ENCODE results near the gene NCF4. TPM values are rescaled to one million over a fixed set of nuclear protein-coding genes. Genes with fewer than 3 reads are reported as not detected.

NCF4 gene
- total and polyA plus RNA-seq, 9 of the 15 experiments (the other 6 are each of a cell fraction or from before 2014, with no cell fraction given): 0.04 to 0.95 (median 0.33) TPM

- no peak for TF ChIP-seq ARID1B (IDR thresholded peaks at IDR 0.05)
- peak; percentile 39; the same call in 1 of the 2 replicates for TF ChIP-seq GABPA (tag; conservative IDR thresholded peaks at IDR 0.05; ENCODE audit: low read depth)
- TF ChIP-seq ETV1 (tag; conservative IDR thresholded peaks at IDR 0.05; ENCODE audit: low read depth): peak; percentile 84
- TF ChIP-seq THRAP3 (IDR thresholded peaks at IDR 0.05; ENCODE audit: borderline replicate concordance): no peak
- peak in 2 of 3 experiments; percentile 58 to 81 for TF ChIP-seq YY1 (IDR thresholded peaks at IDR 0.05; ENCODE audit: borderline replicate concordance in 1 of 3, control insufficient read depth in 1 of 3, extremely low read depth in 1 of 3, insufficient read depth in 3 of 3, insufficient read length in 1 of 3, insufficient replicate concordance in 2 of 3, low read depth in 1 of 3, low read length in 2 of 3)
- TF ChIP-seq, protein P1, sequence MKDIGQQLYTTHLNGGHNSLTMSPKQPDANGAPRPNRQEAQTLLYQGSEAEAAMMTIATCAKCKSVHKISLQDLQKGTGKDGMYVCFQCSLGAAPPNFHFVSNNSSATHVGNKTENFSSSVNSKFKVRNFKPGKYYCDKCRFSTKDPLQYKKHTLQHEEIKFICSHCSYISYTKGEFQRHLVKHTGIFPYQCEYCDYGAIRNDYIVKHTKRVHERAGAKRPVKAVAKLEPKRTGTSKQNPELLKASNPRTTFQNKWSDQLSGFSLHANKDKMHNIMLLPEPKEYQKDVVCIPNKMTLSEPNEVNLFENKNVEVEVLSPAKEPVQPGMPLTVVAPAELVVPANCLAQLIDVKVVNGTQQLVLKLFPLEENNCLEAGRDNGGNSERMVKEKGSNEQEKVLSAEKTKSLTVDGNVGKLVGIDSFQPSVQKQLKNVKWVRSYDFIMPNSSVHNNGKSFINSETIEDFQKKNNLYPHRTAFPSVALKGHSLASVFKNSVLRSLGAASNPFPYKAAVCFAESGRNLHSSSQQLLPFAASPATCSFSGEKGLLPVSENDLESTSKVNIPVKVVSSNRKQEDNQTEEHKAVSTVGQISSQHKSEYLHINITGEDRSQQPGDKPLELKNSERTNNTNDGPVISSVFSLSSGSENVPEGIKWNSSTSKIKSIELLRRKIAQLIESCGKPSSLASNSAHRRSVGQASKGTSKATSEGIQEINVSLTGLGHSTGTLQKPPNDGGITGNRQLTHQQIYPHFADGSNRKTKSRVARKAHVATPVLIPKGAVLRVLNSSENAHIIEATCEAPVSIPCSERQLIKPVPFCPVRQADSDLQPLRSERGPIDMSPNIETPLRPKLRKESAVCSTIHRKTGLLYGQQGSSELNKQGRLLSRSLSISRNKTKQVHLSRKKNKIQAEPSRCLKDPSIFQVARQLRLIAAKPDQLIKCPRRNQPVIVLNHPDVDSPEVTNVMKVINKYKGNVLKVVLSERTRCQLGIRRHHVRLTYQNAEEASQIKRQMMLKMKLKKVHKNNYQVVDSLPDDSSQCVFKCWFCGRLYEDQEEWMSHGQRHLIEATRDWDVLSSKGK (CRISPR knock-in tag; IDR thresholded peaks at IDR 0.05): no peak
- TF ChIP-seq IRF2 (CRISPR knock-in tag; IDR thresholded peaks at IDR 0.05): no peak
- TF ChIP-seq MXD1 (CRISPR knock-in tag; IDR thresholded peaks at IDR 0.05; ENCODE audit: borderline replicate concordance, poor library complexity, severe bottlenecking): no peak
- TF ChIP-seq ZBTB7A (IDR thresholded peaks at IDR 0.05; ENCODE audit: borderline replicate concordance, control insufficient read depth, low read depth, low read length): 0 out of 2 replicates have a peak, but pooled peaks have one; percentile 21
- TF ChIP-seq HDAC8 (tag; IDR thresholded peaks at IDR 0.05): no peak
- TF ChIP-seq DPF2 (IDR thresholded peaks at IDR 0.05): no peak
- TF ChIP-seq ZBTB43 (CRISPR knock-in tag; IDR thresholded peaks at IDR 0.05): no peak
- TF ChIP-seq VEZF1 (CRISPR knock-in tag; IDR thresholded peaks at IDR 0.05): peak; percentile 35; the same call in 1 of the 2 replicates
- TF ChIP-seq ARID2 (IDR thresholded peaks at IDR 0.05): no peak
- TF ChIP-seq POLR2B (IDR thresholded peaks at IDR 0.05; ENCODE audit: low read depth, partially characterized antibody): no peak
- 0 out of 2 replicates have a peak, but pooled peaks have one; percentile 27 for TF ChIP-seq XRCC5 (IDR thresholded peaks at IDR 0.05; ENCODE audit: low read depth, low read length)
- TF ChIP-seq, protein P2, sequence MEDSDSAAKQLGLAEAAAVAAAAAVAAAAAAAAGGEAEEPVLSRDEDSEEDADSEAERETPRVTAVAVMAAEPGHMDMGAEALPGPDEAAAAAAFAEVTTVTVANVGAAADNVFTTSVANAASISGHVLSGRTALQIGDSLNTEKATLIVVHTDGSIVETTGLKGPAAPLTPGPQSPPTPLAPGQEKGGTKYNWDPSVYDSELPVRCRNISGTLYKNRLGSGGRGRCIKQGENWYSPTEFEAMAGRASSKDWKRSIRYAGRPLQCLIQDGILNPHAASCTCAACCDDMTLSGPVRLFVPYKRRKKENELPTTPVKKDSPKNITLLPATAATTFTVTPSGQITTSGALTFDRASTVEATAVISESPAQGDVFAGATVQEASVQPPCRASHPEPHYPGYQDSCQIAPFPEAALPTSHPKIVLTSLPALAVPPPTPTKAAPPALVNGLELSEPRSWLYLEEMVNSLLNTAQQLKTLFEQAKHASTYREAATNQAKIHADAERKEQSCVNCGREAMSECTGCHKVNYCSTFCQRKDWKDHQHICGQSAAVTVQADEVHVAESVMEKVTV (CRISPR knock-in tag; IDR thresholded peaks at IDR 0.05): no peak
- TF ChIP-seq CREBBP (IDR thresholded peaks at IDR 0.05; ENCODE audit: low read depth, low read length): no peak
Observed at GRCh38 chr22:36853407-36854099, 7.3 kb upstream of the NCF4 start (continued).

Data from K562 (cell line).